ENCODE results near the gene WFDC2. TPM values are rescaled to one million over a fixed set of nuclear protein-coding genes. Genes with fewer than 3 reads are reported as not detected.
A peak's percentile ranks its signal among the peaks of the same experiment; 100 is the strongest.

WFDC2 gene
- polyA plus RNA-seq, 2 of the 4 experiments (the other 2 are of a cell fraction), result not detected

GRCh38 chr20:45515147-45515913 lies 45.8 kb downstream of the WFDC2 start, which contains the start of gene SPINT3:
SPINT3 (minus strand) TSS chr20:45515622; CDS start chr20:45515608, 14 bp downstream.
- no peak for ATAC-seq
- ChIA-PET CTCF (interaction anchor here (0.5 to 1.9 kb wide), 3 partner anchors 13 to 256 kb away, joined by 3 to 7 read pairs (median 3); no protein-coding TSS in a partner anchor), POLR2A (no interaction called here)
- no peak for FAIRE-seq
- Histone ChIP-seq H3K4me2 (no peak within 1 kb of the TSS), H3K4me1 (no peaks in the 10 kb centered on the region), H3K4me3 (no peak within 1 kb of the TSS), H3K9me3 (no peaks in the 10 kb centered on the region), H3K27ac (no peak within 1 kb of the TSS)
- no peak for DNase-seq (ENCODE audit: low read depth in 1 of 2, low spot score in 1 of 2)
- WGBS (ENCODE audit: missing lambda C conversion rate), result 6% methylated on average over 5 of the region's 5 CpGs
- TF ChIP-seq MAFK (IDR thresholded peaks at IDR 0.05; ENCODE audit: partially characterized antibody) (no peak), FOSB (CRISPR knock-in tag; IDR thresholded peaks at IDR 0.05) (no peak), MAX (IDR thresholded peaks at IDR 0.05) (no peak), HOXB5 (CRISPR knock-in tag; IDR thresholded peaks at IDR 0.05) (no peak), NFE2L2 (conservative IDR thresholded peaks at IDR 0.05; ENCODE audit: low read length) (no peak), EP300 (IDR thresholded peaks at IDR 0.05) (no peak)
- TF ChIP-seq, protein P1, sequence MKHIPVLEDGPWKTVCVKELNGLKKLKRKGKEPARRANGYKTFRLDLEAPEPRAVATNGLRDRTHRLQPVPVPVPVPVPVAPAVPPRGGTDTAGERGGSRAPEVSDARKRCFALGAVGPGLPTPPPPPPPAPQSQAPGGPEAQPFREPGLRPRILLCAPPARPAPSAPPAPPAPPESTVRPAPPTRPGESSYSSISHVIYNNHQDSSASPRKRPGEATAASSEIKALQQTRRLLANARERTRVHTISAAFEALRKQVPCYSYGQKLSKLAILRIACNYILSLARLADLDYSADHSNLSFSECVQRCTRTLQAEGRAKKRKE (CRISPR knock-in tag; IDR thresholded peaks at IDR 0.05; ENCODE audit: low read depth), result no peak
- TF ChIP-seq, protein P2, sequence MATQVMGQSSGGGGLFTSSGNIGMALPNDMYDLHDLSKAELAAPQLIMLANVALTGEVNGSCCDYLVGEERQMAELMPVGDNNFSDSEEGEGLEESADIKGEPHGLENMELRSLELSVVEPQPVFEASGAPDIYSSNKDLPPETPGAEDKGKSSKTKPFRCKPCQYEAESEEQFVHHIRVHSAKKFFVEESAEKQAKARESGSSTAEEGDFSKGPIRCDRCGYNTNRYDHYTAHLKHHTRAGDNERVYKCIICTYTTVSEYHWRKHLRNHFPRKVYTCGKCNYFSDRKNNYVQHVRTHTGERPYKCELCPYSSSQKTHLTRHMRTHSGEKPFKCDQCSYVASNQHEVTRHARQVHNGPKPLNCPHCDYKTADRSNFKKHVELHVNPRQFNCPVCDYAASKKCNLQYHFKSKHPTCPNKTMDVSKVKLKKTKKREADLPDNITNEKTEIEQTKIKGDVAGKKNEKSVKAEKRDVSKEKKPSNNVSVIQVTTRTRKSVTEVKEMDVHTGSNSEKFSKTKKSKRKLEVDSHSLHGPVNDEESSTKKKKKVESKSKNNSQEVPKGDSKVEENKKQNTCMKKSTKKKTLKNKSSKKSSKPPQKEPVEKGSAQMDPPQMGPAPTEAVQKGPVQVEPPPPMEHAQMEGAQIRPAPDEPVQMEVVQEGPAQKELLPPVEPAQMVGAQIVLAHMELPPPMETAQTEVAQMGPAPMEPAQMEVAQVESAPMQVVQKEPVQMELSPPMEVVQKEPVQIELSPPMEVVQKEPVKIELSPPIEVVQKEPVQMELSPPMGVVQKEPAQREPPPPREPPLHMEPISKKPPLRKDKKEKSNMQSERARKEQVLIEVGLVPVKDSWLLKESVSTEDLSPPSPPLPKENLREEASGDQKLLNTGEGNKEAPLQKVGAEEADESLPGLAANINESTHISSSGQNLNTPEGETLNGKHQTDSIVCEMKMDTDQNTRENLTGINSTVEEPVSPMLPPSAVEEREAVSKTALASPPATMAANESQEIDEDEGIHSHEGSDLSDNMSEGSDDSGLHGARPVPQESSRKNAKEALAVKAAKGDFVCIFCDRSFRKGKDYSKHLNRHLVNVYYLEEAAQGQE (IDR thresholded peaks at IDR 0.05), result peak; percentile 58; the same call in 1 of the 2 replicates

DNA sequence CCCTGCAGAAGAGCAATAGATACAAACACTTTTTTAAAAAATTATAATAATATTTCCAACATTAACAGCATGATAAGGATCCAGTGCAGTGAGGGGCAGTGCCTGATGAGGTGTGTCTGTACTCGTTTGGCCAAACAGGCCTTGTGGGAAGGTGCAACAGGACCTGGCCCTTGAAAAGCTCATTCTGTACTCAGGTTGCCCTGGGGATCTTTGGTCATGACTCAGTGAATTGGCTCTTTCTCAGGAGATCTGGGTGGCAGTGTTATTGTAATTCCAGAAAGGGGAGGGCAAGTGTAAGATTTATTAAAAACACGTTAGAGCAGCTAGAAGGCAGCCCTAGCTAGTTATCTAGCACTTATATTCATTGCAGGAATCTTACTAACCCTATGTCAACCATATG lies 48.7 kb downstream of the WFDC2 start:
- WGBS (ENCODE audit: missing lambda C conversion rate), result 3% methylated on average over 2 of the region's 2 CpGs
- Histone ChIP-seq H3K4me3 (no peak overlapping the region), H3K4me2 (no peak overlapping the region), H3K27ac (no peak overlapping the region), H3K4me1 (no peaks in the 10 kb centered on the region), H3K9me3 (no peaks in the 10 kb centered on the region)
- ChIA-PET POLR2A (no interaction called here), CTCF (interaction anchor here (1.0 to 2.1 kb wide), 2 partner anchors 9 to 253 kb away, joined by 3 to 7 read pairs; no protein-coding TSS in a partner anchor)
- no peak for ATAC-seq
- FAIRE-seq, result no peak
- TF ChIP-seq, protein P3, sequence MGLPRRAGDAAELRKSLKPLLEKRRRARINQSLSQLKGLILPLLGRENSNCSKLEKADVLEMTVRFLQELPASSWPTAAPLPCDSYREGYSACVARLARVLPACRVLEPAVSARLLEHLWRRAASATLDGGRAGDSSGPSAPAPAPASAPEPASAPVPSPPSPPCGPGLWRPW (IDR thresholded peaks at IDR 0.05), result no peak
- no peak for TF ChIP-seq GATA3 (IDR thresholded peaks at IDR 0.05; ENCODE audit: borderline replicate concordance)
- TF ChIP-seq HOXB5 (CRISPR knock-in tag; IDR thresholded peaks at IDR 0.05), result no peak
- TF ChIP-seq PHF8 (IDR thresholded peaks at IDR 0.05; ENCODE audit: borderline replicate concordance, low read depth), result no peak
- DNase-seq (ENCODE audit: low read depth in 1 of 2, low spot score in 1 of 2), result no peak

- TF ChIP-seq MAX (IDR thresholded peaks at IDR 0.05) (no peak), NR3C1 (IDR thresholded peaks at IDR 0.05) (no peak), ZNF302 (CRISPR knock-in tag; IDR thresholded peaks at IDR 0.05) (no peak), EP300 (IDR thresholded peaks at IDR 0.05) (no peak), PHF8 (IDR thresholded peaks at IDR 0.05; ENCODE audit: borderline replicate concordance, low read depth) (no peak), KDM1A (IDR thresholded peaks at IDR 0.05; ENCODE audit: low read depth) (no peak), FOSB (CRISPR knock-in tag; IDR thresholded peaks at IDR 0.05) (no peak), RAD21 (conservative IDR thresholded peaks at IDR 0.05 in 1 of 2, IDR thresholded peaks at IDR 0.05 in 1 of 2) (no peak), RARB (CRISPR knock-in tag; IDR thresholded peaks at IDR 0.05) (no peak)
- TF ChIP-seq, protein P3 (IDR thresholded peaks at IDR 0.05), result no peak
- ChIA-PET POLR2A (no interaction called here), CTCF (interaction anchor here (1.2 to 1.9 kb wide), 2 partner anchors 10 to 15 kb away, joined by 3 to 4 read pairs; partner anchors contain the start of gene WFDC6)
- no peak overlapping the region for H3K27ac ChIP-seq
- H3K4me1 ChIP-seq, result no peaks in the 10 kb centered on the region
- 0% methylated on average over 1 of the region's 1 CpG for WGBS (ENCODE audit: missing lambda C conversion rate)
- no peak for ATAC-seq
- H3K4me3 ChIP-seq, result no peak overlapping the region
- H3K4me2 ChIP-seq, result no peak overlapping the region
- no peaks in the 10 kb centered on the region for H3K9me3 ChIP-seq
- no peak for FAIRE-seq
- no peak for DNase-seq (ENCODE audit: low read depth in 1 of 2, low spot score in 1 of 2)
Observed at GRCh38 chr20:45523821-45524220, 54.3 kb downstream of the WFDC2 start.

Measured in A549 (cell line).